NCI-H774 (cell line): Measurements from ENCODE around the gene SYNJ2.

Experiments used
- DNase-seq: peaks from one replicate; lab custom pipeline; 2025; lab: John Stamatoyannopoulos, UW

Gene SYNJ2

DNA sequence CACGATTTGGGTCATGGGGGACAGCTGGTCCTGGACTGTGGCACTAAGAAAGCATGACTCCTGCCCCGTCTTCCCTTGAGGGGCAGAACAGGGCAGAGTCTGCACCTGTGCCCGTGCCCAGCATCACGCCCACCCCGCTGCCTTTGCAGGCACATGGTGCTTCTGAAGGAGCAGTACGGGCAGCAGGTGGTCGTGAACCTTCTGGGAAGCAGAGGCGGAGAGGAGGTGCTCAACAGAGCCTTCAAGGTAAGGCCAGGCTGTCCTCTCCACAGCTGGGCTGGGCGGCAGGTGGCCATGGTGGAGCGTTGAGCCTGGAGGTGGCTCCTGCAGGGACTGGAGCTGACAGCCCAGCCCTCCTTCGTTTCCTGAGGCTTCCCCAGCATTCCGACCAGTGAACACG lies 77.4 kb downstream of the SYNJ2 start:
- DNase-seq, result no peak

GRCh38 chr6:158060455-158061360 lies 79.0 kb downstream of the SYNJ2 start:
- peak; percentile 68 for DNase-seq

DNA sequence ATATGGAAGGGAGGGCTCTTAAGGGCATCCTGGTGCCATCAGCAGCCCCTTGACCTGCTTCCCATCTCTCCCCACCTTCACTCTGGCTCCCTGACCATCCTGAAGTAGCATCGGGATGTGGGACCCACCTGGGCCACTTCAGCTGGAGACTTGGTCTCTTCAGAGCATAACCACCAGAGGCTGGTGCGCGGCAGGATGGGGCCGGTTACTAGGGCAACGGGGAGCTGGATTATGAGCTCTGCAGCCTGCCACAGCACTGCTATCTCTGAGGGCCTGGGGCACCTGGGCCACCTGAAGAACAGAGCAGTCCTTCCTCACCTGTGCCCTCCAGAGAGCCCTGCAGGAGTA lies 79.7 kb downstream of the SYNJ2 start:
- DNase-seq, result no peak

DNA sequence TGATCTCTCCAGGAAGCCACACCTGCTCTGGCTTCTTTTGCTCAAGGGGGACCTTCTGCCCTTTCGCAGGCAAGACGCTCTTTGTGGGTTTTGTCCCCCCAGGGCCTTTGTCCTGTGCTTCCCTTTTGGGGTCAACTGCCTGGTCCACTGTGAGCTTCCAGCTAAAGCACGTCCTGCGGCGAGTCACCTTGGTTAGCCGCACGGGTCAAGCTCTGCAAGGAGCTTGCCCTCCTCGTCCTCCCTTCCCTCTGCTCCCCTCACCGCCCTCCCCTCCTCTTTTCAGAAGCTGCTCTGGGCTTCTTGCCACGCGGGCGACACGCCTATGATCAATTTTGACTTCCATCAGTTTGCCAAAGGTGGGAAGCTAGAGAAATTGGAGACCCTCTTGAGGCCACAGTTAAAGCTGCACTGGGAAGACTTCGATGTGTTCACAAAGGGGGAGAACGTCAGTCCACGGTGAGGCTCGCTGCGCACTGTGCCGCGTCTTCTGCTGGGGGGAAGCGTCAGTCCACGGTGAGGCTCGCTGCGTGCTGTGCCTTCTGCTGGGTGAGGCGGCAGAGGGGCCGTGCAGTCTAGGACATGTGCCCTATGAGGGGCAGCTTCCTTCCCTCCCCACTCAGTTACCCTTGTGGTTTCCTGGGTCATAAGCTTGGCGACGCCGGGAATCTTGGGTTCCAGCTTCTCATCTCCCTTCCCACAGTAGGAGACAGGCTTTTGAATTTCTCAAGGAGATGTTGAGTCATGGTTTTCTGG lies 80.2 kb downstream of the SYNJ2 start:
- DNase-seq, result no peak

GRCh38 chr6:158063736-158064135 lies 82.1 kb downstream of the SYNJ2 start:
- no peak for DNase-seq

- DNase-seq, result no peak
These were observed 83.1 kb downstream of the SYNJ2 start for GRCh38 chr6:158064725-158065251.

DNA sequence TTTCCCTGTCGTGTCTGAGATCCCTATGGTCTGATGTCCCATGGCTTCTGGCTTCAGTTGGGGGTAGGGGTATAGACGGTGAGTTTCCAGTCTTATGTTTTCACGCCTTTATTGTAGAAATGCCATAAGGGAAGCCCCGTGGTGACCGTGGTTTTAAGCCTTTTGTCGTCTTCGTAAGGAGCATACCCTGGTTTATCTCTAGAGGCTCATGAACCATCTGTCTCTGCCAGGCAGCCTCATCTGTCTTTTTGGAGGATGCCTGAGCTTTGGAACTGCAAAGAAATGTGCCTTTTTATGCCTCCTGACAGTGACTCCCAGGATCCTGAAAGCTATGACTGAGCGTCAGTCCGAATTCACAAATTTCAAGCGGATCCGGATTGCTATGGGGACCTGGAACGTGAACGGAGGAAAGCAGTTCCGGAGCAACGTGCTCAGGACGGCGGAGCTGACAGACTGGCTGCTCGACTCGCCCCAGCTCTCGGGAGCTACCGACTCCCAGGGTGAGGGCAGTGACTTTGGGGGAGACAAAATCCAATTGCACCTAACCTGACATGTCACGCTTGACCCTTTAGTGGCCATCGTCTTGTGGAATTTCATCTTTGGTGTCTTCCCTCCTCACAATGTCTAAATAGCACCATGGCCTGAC lies 84.6 kb downstream of the SYNJ2 start:
- DNase-seq, result no peak

- no peak for DNase-seq
These were observed 85.9 kb downstream of the SYNJ2 start for GRCh38 chr6:158067436-158068015.

DNA sequence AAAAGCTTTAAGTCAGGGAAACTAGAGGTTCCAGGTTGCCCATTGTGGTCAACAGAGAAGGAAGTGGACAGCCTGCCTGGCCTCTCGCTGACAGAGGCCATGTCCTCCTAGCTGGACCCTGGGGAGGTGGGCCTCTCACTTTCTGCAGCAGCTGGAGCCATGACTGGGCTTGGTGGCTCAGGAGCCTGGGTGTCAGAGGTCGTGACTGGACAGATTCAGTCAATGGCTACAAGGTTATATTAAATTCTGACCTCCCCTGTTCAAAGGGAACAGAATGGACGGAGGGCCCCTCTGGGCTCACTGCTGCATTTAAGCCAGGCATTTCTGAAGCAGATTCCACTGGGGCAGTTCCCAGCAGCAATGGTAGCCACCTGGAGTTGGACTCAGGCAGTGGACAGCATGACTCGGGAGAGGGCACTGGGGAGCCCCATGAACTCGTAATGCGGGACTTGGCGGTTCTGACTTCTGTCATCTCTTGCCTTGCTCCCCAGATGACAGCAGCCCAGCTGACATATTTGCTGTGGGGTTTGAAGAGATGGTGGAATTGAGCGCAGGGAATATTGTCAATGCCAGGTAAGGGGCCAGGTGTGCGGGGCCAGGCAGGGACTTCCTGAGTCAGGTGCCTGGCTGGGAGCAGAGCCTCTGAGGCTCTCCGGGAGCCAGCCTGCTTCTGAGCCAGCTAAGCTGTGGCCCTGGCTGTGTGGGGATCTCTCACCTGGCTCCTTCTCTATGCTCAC lies 86.7 kb downstream of the SYNJ2 start:
- no peak for DNase-seq

GRCh38 chr6:158068893-158069799 lies 87.5 kb downstream of the SYNJ2 start:
- no peak for DNase-seq

DNA sequence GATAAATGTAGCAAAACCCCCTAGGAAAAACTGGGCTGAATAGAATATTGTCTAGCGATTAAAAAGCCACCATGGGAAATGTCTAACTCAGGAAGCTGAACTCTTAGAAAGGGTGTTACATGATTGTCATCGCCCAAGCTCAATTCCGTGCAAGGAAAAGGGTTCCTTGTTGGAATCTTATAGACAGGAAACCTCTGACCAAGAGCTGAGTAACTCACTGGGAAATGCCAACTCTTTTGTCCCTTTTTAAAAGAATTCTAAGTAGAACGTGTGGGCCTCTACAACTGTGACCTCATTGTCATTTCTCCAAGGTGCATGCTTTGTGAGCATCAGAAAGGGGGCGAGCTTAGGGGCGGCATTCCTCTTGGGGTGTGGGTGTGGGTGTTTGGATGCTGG lies 88.1 kb downstream of the SYNJ2 start:
- no peak for DNase-seq

DNA sequence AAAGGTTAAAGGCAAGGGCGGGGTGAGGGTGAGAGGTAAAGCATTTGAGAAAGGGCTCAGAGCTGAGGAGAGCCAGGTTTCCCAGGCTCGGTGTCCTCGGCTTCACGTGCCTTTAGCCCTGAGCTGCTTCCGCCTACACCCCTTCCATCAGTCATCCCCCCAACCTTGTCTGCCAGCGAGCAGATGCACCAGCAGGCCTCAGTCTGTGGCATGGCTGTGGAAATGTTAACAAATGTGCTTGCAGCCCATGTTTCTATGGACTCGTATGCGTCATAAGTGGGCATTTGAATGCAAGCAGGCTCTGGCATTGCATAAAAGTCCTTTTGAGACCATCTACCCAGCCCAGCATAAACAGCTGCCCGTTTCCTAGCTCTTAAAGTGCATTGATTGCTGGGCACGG lies 88.8 kb downstream of the SYNJ2 start:
- DNase-seq, result no peak

DNA sequence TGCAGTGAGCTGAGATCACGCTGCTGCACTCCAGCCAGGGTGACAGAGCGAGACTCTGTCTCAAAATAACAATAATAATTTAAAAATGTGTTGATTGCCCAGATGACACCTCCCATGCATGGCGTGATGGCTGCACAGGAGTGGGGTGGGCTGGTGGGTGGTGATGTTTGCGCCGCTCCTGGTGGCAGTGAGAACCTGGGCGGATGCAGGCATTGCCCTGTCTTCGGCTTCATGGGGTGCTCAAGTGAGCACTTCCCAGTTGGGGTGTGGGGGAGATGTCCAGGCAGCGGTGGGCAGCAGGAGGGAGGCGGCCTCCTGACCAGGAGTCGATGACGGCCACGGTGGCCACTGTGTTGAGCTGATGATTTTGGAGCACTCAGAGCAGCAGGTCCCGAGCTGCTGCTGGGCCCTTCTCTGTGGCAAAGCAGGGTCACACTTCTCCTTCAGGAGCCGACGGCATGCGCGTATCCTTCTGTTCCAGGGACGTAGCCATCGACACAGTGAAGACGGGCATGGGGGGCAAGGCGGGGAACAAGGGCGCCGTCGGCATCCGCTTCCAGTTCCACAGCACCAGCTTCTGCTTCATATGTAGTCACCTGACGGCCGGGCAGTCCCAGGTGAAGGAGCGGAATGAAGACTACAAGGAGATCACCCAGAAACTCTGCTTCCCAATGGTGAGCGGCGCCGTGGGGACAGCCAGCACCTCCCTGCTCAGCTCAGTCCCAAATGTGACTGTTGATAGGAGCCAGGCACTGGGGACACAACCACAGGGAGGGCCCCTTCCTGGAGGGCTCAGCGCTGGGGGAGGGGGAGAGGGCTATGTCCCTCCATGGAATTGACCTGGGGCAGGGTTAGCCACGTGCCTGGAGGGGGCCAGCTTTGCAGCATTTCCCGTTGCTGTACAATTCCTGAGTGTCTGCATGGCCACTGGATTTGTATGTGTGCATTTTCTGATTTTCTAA lies 89.7 kb downstream of the SYNJ2 start:
- DNase-seq, result no peak

DNA sequence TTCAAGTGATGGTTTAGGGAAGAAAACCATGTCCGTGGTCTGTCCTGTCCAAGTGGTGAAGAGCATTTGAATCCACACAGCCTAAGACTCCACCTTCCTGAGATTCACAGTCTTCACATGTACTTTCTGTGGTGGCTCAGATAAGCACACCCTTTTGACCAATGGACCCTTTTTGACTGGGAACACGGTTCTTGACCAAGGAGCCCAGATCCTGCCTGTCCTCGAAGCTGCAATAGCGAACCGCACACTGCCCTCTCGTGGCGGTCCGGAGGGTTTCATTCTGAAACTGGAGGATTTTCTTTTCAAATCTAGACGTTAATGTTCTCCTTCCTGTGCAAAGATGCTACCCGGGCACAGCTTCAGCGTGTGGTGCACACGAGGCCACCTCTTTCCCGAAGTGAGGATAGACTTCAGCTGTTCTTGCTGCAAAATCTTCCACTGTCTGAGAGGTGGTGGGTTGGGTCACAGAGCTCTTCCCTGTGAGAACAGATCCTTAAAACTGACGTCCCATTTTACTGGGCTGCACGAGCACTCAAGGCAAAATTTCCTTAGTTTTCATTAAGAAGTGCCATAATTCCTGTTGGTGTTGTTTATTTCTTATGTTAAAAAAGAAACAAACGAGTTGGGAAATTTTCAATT lies 90.5 kb downstream of the SYNJ2 start:
- DNase-seq, result peak; percentile 9

GRCh38 chr6:158073776-158074175 lies 92.1 kb downstream of the SYNJ2 start:
- DNase-seq, result no peak

DNA sequence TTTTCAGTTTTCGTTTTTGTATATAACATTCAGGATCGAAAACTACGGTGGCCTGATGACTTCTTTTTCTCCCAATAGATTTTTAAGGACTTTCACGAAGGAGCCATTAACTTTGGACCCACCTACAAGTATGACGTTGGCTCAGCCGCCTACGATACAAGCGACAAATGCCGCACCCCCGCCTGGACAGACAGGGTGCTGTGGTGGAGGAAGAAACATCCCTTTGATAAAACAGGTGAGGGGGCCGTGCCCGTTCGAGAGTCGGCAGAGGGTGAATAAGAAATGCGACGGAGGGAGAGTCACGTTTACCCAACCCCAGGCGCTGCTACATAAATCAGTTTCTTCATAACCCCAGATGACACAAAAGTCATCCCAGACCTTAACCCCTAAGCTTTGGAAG lies 94.9 kb downstream of the SYNJ2 start:
- DNase-seq, result no peak

- DNase-seq, result no peak
These were observed 96.0 kb downstream of the SYNJ2 start for GRCh38 chr6:158077676-158078075.

DNA sequence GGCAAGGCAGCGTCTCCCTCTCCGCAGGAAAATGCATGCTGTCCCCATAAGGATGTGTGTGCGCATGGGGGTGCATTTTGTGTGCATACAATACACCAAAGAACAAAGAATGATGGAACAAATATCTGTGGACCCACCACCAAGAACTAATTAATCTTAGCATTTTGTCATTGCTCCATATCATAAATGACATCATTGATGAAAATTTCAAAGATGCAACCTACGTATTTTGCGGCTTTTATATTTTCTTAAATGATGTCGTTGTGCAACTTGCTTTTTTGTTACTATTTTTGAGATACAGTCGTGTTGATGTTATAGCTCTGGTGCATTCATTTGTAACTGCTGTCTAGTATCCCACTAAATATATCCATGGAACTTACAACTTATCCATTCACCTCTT lies 96.7 kb downstream of the SYNJ2 start:
- no peak for DNase-seq
